Superior temporal gyrus (tissue), 1 donor: ENCODE data around the gene DAZAP1.
A peak's percentile ranks its signal among the peaks of the same experiment; 100 is the strongest.
"Not testable (repeated sequence)": the region's sequence is repeated elsewhere in the genome, so short reads cannot be mapped to it uniquely, and the experiment has no call there.

Experiments used
- DNase-seq: peaks from one replicate; pipeline ENCODE4 v3.0.0-alpha.2; 2016; ENCODE audit errors: extremely low spot score

The DAZAP1 gene

GRCh38 chr19:1439525-1440417, 32.4 kb downstream of the DAZAP1 start:
- not testable (repeated sequence) for DNase-seq

- no peak for DNase-seq
These were observed 33.0 kb downstream of the DAZAP1 start for GRCh38 chr19:1440418-1440801.

- no peak for DNase-seq
These were observed 33.6 kb downstream of the DAZAP1 start for GRCh38 chr19:1441022-1441426.

- no peak for DNase-seq
These were observed 34.5 kb downstream of the DAZAP1 start for GRCh38 chr19:1441677-1442438.

- peak; percentile 77 for DNase-seq
These were observed 38.0 kb downstream of the DAZAP1 start for GRCh38 chr19:1445185-1445931.

GRCh38 chr19:1445932-1446712, 38.7 kb downstream of the DAZAP1 start:
- DNase-seq, result peak; percentile 24

GRCh38 chr19:1446713-1447481, 39.5 kb downstream of the DAZAP1 start:
- DNase-seq, result no peak

- DNase-seq, result no peak
These were observed 40.1 kb downstream of the DAZAP1 start for GRCh38 chr19:1447504-1447903.

GRCh38 chr19:1447944-1448343, 40.6 kb downstream of the DAZAP1 start:
- no peak for DNase-seq

- DNase-seq, result peak; percentile 91
These were observed 42.4 kb downstream of the DAZAP1 start, which contains the start of gene APC2 for GRCh38 chr19:1449467-1450442. Gene APC2, plus strand, starts transcription at chr19:1450121. Its CDS starts 2,881 bp downstream, at chr19:1453002.

- peak; percentile 30 for DNase-seq
These were observed 43.6 kb downstream of the DAZAP1 start for GRCh38 chr19:1450735-1451731.

GRCh38 chr19:1451916-1452801, 44.8 kb downstream of the DAZAP1 start:
- DNase-seq, result peak; percentile 63

- DNase-seq, result no peak
These were observed 45.6 kb downstream of the DAZAP1 start for GRCh38 chr19:1452802-1453524.

GRCh38 chr19:1453525-1454364, 46.4 kb downstream of the DAZAP1 start:
- peak; percentile 96 for DNase-seq

GRCh38 chr19:1455002-1455335, 47.6 kb downstream of the DAZAP1 start:
- no peak for DNase-seq
